ENCODE data around the gene POMZP3. TPM values are rescaled to one million over a fixed set of nuclear protein-coding genes. Genes with fewer than 3 reads are reported as not detected.
"Not testable (repeated sequence)": the region's sequence is repeated elsewhere in the genome, so short reads cannot be mapped to it uniquely, and the experiment has no call there.

Gene POMZP3
- 22.3 TPM for total RNA-seq
- 1 to 10 TPM; 3.1 to 5.7 (median 4.1) TPM for polyA plus RNA-seq

GRCh38 chr7:76626989-76627642 lies at the start of gene POMZP3:
Gene POMZP3 (minus strand): TSS chr7:76627279. CDS start chr7:76626064, 1,215 bp downstream.
- ATAC-seq (ENCODE audit: low read depth in 2 of 2) = peak; percentile 95 to 97
- Histone ChIP-seq H3K4me3 (ENCODE audit: low read depth, low read length) (peak within 1 kb of the TSS; percentile 77), H3K27ac (ENCODE audit: insufficient read depth, low read length, poor library complexity, severe bottlenecking) (peak within 1 kb of the TSS; percentile 67)
- H3K36me3 Mint-ChIP-seq; H3K27me3 ChIP-seq (ENCODE audit: control insufficient read depth, insufficient read depth, low read length); H3K9me3 Mint-ChIP-seq; H3K4me1 ChIP-seq (ENCODE audit: control insufficient read depth, insufficient read depth, low read length, poor library complexity, severe bottlenecking); H3K4me1 Mint-ChIP-seq; H3K9me3 ChIP-seq (ENCODE audit: control insufficient read depth in 2 of 2, low read length in 2 of 2); H3K36me3 ChIP-seq (ENCODE audit: control insufficient read depth, insufficient read depth, low read length); H3K27me3 Mint-ChIP-seq: not testable (repeated sequence)
- H3K27ac Mint-ChIP-seq = peak within 1 kb of the TSS; percentile 90 to 97 (median 93)
- peak within 1 kb of the TSS; percentile 94 to 96 (median 94) for H3K4me3 Mint-ChIP-seq
- DNase-seq = peak; percentile 35 to 70 (median 44)

GRCh38 chr7:76675783-76676182 lies 48.7 kb upstream of the POMZP3 start:
- H3K27me3 ChIP-seq (ENCODE audit: control insufficient read depth, insufficient read depth, low read length); H3K4me3 ChIP-seq (ENCODE audit: low read depth, low read length); ATAC-seq (ENCODE audit: low read depth in 2 of 2); H3K36me3 Mint-ChIP-seq; H3K27ac ChIP-seq (ENCODE audit: insufficient read depth, low read length, poor library complexity, severe bottlenecking); H3K4me3 Mint-ChIP-seq; H3K4me1 ChIP-seq (ENCODE audit: control insufficient read depth, insufficient read depth, low read length, poor library complexity, severe bottlenecking); H3K9me3 ChIP-seq (ENCODE audit: control insufficient read depth in 2 of 2, low read length in 2 of 2); H3K36me3 ChIP-seq (ENCODE audit: control insufficient read depth, insufficient read depth, low read length); H3K4me1 Mint-ChIP-seq; H3K9me3 Mint-ChIP-seq; H3K27ac Mint-ChIP-seq; DNase-seq: not testable (repeated sequence)
- peaks cover 23% of the 10 kb centered on the region for H3K27me3 Mint-ChIP-seq

GRCh38 chr7:76673346-76673745 lies 46.3 kb upstream of the POMZP3 start:
- peaks cover 14% of the 10 kb centered on the region for H3K27me3 Mint-ChIP-seq
- H3K4me3 ChIP-seq (ENCODE audit: low read depth, low read length); H3K36me3 ChIP-seq (ENCODE audit: control insufficient read depth, insufficient read depth, low read length); H3K27me3 ChIP-seq (ENCODE audit: control insufficient read depth, insufficient read depth, low read length); H3K4me1 ChIP-seq (ENCODE audit: control insufficient read depth, insufficient read depth, low read length, poor library complexity, severe bottlenecking); H3K9me3 ChIP-seq (ENCODE audit: control insufficient read depth in 2 of 2, low read length in 2 of 2); H3K9me3 Mint-ChIP-seq; H3K4me1 Mint-ChIP-seq; DNase-seq; H3K36me3 Mint-ChIP-seq; H3K4me3 Mint-ChIP-seq; H3K27ac Mint-ChIP-seq; H3K27ac ChIP-seq (ENCODE audit: insufficient read depth, low read length, poor library complexity, severe bottlenecking); ATAC-seq (ENCODE audit: low read depth in 2 of 2): not testable (repeated sequence)

GRCh38 chr7:76659212-76659611 lies 32.1 kb upstream of the POMZP3 start:
- not testable (repeated sequence) for H3K4me1 ChIP-seq (ENCODE audit: control insufficient read depth, insufficient read depth, low read length, poor library complexity, severe bottlenecking); H3K4me3 Mint-ChIP-seq; ATAC-seq (ENCODE audit: low read depth in 2 of 2); H3K36me3 Mint-ChIP-seq; H3K9me3 Mint-ChIP-seq; H3K4me1 Mint-ChIP-seq; H3K36me3 ChIP-seq (ENCODE audit: control insufficient read depth, insufficient read depth, low read length); H3K4me3 ChIP-seq (ENCODE audit: low read depth, low read length); H3K27ac Mint-ChIP-seq; DNase-seq; H3K27me3 Mint-ChIP-seq; H3K9me3 ChIP-seq (ENCODE audit: control insufficient read depth in 2 of 2, low read length in 2 of 2); H3K27me3 ChIP-seq (ENCODE audit: control insufficient read depth, insufficient read depth, low read length); H3K27ac ChIP-seq (ENCODE audit: insufficient read depth, low read length, poor library complexity, severe bottlenecking)

- H3K36me3 ChIP-seq (ENCODE audit: control insufficient read depth, insufficient read depth, low read length); H3K4me3 Mint-ChIP-seq; H3K27ac Mint-ChIP-seq; H3K27ac ChIP-seq (ENCODE audit: insufficient read depth, low read length, poor library complexity, severe bottlenecking); H3K27me3 Mint-ChIP-seq; H3K4me1 ChIP-seq (ENCODE audit: control insufficient read depth, insufficient read depth, low read length, poor library complexity, severe bottlenecking); H3K9me3 ChIP-seq (ENCODE audit: control insufficient read depth in 2 of 2, low read length in 2 of 2); H3K36me3 Mint-ChIP-seq; H3K4me3 ChIP-seq (ENCODE audit: low read depth, low read length); ATAC-seq (ENCODE audit: low read depth in 2 of 2); H3K27me3 ChIP-seq (ENCODE audit: control insufficient read depth, insufficient read depth, low read length); H3K9me3 Mint-ChIP-seq; H3K4me1 Mint-ChIP-seq; DNase-seq: not testable (repeated sequence)
Observed at GRCh38 chr7:76656425-76656824, 29.3 kb upstream of the POMZP3 start.

- not testable (repeated sequence) for ATAC-seq (ENCODE audit: low read depth in 2 of 2); H3K27ac Mint-ChIP-seq; H3K27ac ChIP-seq (ENCODE audit: insufficient read depth, low read length, poor library complexity, severe bottlenecking); H3K27me3 ChIP-seq (ENCODE audit: control insufficient read depth, insufficient read depth, low read length); H3K4me3 ChIP-seq (ENCODE audit: low read depth, low read length); H3K4me3 Mint-ChIP-seq; H3K4me1 Mint-ChIP-seq; H3K27me3 Mint-ChIP-seq; DNase-seq; H3K4me1 ChIP-seq (ENCODE audit: control insufficient read depth, insufficient read depth, low read length, poor library complexity, severe bottlenecking); H3K9me3 ChIP-seq (ENCODE audit: control insufficient read depth in 2 of 2, low read length in 2 of 2); H3K9me3 Mint-ChIP-seq; H3K36me3 Mint-ChIP-seq; H3K36me3 ChIP-seq (ENCODE audit: control insufficient read depth, insufficient read depth, low read length)
Observed at GRCh38 chr7:76642620-76643019, 15.5 kb upstream of the POMZP3 start.

GRCh38 chr7:76637061-76637691 lies 10.1 kb upstream of the POMZP3 start:
- H3K4me3 ChIP-seq (ENCODE audit: low read depth, low read length); H3K4me1 Mint-ChIP-seq; H3K27ac ChIP-seq (ENCODE audit: insufficient read depth, low read length, poor library complexity, severe bottlenecking); H3K9me3 ChIP-seq (ENCODE audit: control insufficient read depth in 2 of 2, low read length in 2 of 2); H3K27me3 ChIP-seq (ENCODE audit: control insufficient read depth, insufficient read depth, low read length); H3K36me3 Mint-ChIP-seq; H3K4me3 Mint-ChIP-seq; H3K27ac Mint-ChIP-seq; H3K9me3 Mint-ChIP-seq; H3K4me1 ChIP-seq (ENCODE audit: control insufficient read depth, insufficient read depth, low read length, poor library complexity, severe bottlenecking); H3K36me3 ChIP-seq (ENCODE audit: control insufficient read depth, insufficient read depth, low read length); H3K27me3 Mint-ChIP-seq: not testable (repeated sequence)
- peak in 2 of 3 donors; percentile 12 for DNase-seq
- peak; percentile 79 to 85 for ATAC-seq (ENCODE audit: low read depth in 2 of 2)

GRCh38 chr7:76626581-76626980 lies 498 bp downstream of the POMZP3 start:
- peak in 2 of 3 donors; percentile 7 to 17 for DNase-seq
- H3K4me1 ChIP-seq (ENCODE audit: control insufficient read depth, insufficient read depth, low read length, poor library complexity, severe bottlenecking); H3K9me3 ChIP-seq (ENCODE audit: control insufficient read depth in 2 of 2, low read length in 2 of 2); H3K36me3 ChIP-seq (ENCODE audit: control insufficient read depth, insufficient read depth, low read length); H3K36me3 Mint-ChIP-seq; H3K27me3 Mint-ChIP-seq; H3K4me1 Mint-ChIP-seq; H3K27me3 ChIP-seq (ENCODE audit: control insufficient read depth, insufficient read depth, low read length); H3K9me3 Mint-ChIP-seq: not testable (repeated sequence)
- peak; percentile 20 to 25 for ATAC-seq (ENCODE audit: low read depth in 2 of 2)
- H3K4me3 ChIP-seq (ENCODE audit: low read depth, low read length) = peak overlapping the region; percentile 64
- Mint-ChIP-seq H3K27ac (peak overlapping the region; percentile 84 to 96 (median 93)), H3K4me3 (peak overlapping the region; percentile 71 to 91 (median 88))
- H3K27ac ChIP-seq (ENCODE audit: insufficient read depth, low read length, poor library complexity, severe bottlenecking) = peak overlapping the region; percentile 41
